GM18520 (cell line): ENCODE measurements around the gene TRIM41.
A peak's percentile ranks its signal among the peaks of the same experiment; 100 is the strongest.
"Not testable (repeated sequence)": the region's sequence is repeated elsewhere in the genome, so short reads cannot be mapped to it uniquely, and the experiment has no call there.

ENCODE experiments used
- ATAC-seq: cut with Tn5 transposase; IDR thresholded peaks from one replicate; pipeline ENCODE4 v1.9.1; 2021; ENCODE audit not compliant: unreplicated experiment

TRIM41 gene

DNA sequence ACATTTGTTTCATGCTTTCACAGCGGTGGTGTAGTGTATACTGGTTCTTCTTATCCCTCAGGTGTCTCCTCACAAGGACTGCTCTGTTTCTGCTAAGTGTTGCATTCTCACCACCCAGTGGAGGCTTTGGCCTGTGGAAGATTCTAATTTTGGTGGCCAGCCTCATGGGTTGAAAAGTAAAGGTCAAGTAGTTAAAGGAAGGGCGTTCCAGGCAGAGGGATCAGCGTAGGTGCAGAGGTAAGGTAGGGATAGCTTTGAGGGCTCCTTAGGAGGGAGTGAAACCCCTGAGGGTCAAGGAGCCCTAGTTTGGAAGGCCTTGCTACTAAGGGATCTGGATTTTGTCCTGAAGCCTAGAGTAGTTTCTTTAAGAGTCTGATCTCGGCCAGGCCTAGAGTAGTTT is 25.2 kb downstream of the TRIM41 start:
- no peak for ATAC-seq

DNA sequence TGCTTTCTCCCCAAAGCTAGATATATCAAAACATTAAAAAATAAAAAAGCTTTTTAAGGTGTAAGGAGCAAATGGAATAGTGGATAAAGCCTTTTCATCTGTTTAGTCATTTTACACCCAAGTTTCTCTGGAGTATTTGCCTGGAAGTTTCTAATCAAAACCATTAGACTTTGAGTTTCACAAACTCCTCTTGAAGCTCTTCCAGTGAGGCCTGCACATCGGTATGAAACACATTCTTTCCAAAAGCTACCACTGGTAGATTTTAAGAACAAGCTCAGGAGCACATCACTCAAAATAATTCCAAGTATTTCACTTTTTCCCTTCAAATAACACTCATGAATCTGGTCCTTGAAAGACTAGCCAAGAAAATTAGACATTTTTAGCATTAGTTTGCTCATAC is 32.2 kb downstream of the TRIM41 start:
- no peak for ATAC-seq

DNA sequence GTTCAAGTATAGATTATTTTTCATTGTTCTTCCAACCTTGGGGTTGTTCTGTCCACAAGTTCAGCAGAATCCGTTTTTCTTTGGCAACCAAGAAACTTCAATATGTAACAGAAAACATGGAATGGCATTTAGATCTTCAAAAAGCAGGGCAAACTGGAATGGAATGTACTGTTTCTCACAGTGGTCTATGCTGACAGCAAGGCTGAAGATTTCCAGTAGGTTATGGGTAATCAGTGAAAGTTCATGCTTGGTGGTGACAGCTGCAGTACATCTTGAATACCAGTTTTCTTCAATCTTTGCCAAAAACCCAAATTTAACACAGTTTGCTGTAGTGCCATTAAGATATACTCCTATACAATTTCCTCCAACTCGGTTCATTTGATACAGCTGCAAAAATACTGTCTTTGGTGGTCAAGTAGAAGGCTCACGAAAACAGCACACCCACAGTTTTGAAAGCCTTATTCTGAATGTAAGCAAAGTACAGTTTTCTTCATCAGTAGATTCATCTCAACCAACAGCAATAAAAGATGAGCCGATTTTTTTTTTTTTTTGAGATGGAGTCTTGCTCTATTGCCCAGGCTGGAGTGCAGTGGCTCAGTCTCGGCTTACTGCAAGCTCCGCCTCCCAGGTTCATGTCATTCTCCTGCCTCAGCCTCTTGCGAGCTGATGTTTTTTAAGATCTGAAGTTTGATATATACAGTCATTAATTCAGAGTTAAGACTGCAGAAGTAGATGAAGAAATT is 32.9 kb downstream of the TRIM41 start:
- no peak for ATAC-seq

DNA sequence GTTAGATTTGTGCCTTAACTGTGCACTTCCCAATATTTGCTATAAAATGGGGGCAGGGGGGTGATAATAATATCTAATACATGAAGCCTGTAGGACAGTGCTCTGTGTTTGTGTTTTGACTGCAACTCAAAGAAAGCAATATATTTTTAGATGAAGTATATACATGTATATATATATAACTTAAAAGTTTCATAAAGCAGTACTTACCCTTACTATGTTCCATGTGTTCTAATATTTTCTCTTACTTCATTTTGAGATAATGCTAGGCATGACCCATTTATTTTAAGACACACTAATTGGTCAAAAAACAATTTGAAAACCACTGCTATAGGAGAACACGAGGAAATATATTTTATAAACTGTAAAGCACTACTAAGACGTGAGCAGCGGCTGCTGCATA is 35.5 kb downstream of the TRIM41 start:
- ATAC-seq = no peak

DNA sequence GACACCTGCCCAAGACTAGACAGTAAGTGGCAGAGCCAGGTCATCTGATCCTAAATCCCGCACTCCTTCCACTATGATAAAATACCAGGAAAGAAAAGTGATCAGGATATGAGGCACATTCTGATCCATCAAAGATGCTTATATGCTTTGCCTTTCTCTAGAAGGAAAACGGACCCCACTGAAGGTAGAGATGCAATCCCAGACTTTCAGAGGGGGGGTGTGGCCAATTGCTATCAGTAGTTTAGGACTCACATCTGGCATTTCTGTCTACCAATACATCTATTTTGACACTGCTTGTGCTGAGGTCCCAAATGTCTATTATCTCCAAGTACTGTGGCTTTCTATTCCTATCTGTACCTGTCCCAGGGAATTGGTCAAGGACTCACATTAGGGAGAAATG is 36.2 kb downstream of the TRIM41 start:
- no peak for ATAC-seq

DNA sequence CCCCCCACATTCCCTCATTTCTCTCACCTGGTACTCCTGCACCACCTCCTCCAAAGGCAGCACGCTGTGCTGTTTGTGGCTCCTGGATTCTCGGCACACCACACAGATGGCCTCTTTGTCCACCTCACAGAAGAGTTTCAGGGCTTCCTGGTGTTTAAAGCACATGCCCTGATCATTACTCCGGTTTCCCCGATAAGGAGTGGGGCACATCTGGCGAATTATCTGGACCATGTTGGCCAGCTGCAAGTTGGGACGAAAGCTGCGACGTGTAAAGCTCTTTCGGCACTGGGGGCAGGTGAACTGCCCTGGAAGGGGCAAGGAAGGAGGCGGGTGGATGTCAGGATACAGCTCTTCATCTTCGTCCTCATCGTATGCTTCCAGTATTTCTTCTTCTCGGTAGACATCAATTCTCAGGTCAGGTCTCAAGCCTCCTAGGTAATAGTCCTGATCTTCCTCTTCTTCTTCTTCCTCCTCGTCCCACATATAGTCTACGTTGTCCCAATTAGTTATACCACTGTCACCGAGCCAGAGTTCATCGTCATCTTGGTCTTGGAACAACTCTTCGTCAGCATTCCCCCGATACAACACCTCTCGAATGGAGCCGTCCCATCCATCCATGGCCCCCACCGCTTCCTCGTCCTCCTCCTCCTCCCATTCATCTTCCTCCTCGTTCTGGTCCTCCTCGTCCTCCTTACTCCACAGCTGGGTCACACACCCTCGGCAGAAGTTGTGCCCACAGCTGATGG is 37.1 kb downstream of the TRIM41 start:
- no peak for ATAC-seq

DNA sequence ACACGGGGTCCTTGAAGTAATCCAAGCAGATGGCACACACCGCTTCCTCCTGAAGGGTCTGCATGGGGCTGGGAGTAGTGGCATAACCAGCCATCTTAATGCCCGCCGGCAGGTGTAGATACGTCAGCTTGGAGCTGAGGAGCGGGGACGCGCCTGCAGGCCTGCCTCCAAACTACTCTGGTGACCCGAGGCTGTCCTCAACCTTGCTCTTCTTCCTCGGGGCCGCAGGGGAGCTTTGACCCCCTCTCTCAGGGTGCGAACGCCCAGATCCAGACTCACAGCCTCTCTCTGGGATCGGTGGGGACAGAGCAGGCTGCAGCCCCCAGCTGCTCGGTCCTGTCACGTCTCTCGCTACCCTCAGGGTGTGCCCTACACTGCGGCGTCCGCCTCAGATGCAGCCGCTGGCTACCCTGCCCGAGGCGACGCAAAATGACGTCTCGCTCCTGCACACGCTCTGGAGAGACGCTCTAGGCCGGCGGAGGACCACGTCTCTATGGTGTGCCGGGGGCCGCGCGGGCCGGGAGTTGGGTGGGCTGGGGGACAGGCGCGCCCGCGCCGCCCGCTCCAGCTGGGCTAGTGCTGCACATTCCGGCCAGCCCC is 37.7 kb downstream of the TRIM41 start, which contains the start of gene TRIM52:
TRIM52 (minus strand) TSS at position 424 of the 600 bp plus-strand sequence; CDS start at position 94, 330 bp downstream.
- peak; percentile 74 for ATAC-seq

DNA sequence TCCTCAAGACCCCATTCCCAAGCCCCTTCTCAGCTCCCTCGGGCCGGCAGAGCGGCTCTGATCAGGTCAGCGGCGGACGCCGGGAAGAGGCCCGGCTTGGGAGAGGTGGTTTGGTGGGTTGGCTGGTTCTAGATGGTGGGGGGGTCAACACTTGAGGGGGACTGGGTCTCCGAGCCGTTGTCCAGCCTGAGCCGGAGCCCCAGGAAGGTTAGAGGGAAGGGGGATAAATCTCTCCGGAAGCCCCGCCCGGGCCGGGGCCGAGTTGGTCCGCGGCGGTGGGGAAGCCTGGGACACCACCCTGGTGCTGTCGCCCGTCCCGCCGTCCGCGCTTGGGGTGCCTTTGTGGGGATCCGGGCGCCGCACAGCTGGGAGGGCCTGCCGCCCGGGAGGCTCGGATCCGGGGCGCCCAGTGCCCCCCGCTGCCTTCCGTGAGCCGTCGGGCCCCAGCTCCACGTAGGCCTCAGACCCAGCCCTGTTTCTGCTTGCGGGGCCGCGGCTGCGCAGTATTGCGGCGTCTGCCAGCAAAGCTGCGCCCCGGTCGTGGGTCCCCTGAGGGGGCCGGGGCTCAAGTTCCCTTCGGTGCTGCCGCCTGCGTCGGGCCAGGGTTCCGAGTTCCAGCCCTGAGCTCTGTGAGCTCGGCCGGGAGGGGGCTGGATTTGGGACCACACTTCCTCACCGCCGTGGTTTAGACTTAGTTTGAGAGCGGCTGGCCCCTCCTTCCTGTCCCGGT is 38.4 kb downstream of the TRIM41 start:
- peak; percentile 29 for ATAC-seq

DNA sequence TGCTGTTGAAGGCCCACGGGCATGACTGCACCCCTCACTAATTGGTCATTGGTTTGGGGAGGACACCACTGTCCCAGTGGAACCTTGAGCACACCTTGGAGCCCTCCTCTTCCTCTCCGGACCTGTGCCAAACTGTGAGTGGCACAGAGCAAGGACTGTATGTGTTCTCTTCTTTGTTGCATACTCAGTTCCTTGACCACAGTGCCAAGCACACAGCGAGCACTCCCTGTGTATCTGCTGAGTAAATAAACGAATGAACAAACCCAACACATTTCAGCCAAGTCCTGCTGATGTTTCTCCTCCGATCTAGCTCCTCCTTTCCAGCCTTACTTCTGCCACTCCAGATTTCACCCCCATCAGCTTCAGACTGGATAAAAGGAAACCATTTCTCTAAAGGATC is 40.6 kb downstream of the TRIM41 start:
- ATAC-seq = no peak

DNA sequence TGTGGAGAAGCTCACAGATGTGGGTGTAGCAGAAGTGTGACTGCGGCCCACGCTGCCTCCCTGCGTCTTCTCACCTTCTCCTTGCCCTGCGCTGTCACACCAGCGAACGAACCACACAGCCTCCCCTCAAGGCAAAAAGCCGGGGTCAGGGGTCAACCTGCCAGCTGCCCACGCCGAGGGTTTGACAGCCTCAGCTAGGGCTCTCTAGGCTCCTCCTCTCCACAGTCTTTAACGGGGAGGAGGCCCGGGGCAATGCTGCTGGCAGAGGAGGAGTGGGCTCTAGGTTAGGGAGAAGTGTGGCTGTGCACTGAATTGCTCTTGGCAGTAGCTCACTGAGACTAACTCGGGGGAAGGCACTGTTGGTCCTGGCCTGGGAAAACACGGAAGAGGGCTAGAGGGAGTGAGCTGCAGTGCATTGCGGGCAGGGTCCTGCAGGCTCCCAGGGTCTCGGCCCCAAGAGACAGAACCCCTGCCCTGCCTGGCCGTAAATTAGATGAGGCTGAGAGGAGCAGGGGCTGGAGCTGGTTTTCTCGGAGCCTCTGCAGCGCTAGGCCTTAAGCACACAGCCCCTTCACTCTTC is 42.1 kb downstream of the TRIM41 start:
- ATAC-seq = no peak

DNA sequence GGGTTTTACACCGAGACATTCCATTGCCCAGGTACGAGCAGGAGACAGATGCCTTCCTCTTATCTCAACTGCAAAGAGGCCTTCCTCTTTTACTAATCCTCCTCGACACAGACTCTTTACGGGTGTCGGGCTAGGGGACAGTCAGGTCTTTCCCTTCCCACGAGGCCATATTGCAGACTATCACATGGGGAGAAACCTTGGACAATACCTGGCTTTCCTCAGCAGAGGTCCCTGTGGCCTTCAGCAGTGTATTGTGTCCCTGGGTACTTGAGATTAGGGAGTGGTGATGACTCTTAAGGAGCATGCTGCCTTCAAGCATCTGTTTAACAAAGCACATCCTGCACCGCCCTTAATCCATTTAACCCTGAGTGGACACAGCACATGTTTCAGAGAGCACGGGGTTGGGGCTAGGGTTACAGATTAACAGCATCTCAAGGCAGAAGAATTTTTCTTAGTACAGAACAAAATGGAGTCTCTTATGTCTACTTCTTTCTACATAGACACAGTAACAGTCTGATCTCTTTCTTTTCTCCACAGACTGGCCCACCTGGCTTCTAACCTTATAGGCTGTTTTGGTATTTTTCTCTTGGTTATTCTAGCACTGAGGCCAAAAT is 44.3 kb downstream of the TRIM41 start:
- not testable (repeated sequence) for ATAC-seq

DNA sequence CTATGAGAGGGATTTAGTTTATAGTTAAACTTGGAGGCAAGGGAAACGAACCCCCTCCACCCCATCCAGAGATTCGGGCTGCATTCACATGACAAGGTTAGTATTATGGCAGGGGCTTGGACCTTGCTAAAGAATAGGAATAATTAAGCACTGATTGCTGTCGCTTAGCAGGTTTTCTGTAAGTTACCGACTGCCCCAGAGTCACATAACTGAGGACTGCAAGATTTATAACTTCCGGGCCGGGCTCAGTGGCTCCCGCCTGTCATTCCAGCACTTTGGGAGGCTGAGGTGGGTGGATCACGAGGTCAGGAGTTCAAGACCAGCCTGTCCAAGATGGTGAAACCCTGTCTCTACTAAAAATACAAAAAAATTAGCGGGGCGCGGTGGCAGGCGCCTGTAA is 44.8 kb downstream of the TRIM41 start:
- not testable (repeated sequence) for ATAC-seq

DNA sequence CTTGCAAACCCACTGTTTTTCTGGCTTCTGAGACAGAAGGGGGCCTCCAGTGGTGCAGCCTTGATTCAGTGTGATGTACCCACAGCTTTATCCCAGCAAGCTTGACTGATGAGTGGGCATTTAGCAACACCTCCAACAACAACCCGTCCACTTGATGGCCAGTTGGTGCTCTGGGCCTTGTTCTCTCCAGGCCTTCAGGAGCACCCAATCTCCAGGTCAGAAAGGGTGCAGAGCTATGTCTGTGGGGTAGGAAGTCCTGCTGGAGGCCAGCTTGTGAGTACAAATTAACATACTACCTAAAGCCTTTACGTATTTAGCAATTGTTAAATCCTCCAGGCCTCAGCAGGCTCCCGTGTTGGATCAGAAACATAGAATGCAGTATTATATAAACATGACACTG is 48.0 kb downstream of the TRIM41 start:
- ATAC-seq = no peak

DNA sequence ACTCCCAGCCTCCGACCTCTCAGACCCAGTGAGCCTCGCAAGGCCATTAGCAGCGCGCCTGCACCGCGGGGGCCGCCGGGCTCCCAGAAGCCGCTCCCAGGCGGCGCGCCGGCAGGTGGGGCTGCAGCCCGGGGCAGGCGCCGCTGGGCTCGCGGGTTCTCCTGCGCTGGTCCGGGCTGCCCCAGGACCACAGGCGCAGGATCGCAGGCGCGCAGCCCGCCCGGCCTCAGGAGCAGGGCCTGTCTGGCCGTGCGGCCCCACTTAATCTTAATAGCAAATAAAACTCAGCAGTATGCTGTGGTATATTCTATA is 50.3 kb downstream of the TRIM41 start:
- ATAC-seq = not testable (repeated sequence)

DNA sequence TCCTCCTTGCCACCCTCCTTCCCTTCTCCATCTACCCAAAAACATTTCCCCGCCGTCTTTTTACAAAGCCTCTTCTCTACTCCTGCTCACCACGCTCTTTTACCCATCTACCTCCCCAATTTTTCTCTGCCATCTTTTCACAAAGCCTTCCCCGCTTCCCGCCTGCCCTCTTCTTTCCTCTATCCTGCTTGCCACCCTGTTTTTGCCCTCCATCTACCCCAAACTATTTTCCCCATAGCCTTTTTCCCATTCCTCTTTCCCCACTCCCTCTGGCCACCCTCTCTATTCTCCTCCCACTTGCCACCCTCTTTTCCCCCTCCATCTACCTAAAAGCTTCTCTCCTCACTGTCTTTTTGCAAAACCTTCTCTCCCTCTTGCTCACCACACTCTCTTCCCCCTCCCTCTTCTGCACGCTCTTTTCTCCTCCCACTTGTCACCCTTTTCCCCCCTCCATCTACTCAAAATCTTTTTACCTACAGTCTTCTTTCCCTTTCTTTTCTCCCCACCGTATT is 57.2 kb downstream of the TRIM41 start:
- no peak for ATAC-seq

DNA sequence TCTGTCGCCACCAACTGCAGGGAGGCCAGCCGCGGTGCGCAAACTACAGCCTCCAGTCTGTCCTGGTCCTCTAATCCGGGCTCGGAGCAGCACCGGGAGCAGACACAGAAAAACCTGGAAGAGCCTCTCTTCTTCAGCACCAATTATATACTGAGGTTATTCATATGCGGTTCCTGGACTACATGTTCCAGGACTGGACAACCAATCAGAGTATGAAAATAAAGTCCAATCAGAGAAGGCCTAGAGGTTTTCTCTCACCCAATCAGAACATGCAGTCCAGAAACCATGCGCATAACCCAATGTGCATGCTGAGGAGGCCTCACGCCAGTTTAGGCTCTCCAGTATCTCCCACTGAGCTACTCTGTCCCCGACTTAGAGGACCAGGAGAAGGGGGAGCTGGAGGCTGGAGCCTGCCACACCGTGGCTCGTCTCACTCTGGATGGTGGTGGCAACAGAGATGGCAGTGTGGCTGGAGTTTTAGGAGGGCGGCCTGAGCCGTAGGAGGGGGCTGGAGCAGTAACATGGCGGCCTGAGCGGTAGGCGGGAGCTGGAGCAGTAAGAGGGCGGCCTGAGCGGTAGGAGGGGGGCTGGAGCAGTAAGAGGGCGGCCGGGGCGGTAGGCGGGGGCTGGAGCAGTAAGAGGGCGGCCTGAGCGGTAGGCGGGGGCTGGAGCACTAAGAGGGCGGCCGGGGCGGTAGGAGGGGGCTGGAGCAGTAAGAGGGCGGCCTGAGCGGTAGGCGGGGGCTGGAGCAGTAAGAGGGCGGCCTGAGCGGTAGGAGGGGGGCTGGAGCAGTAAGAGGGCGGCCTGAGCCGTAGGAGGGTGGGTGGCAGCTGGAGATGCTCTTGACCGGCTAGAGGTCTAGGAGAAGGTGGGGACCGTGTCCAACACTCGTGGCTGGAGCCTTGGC is 58.2 kb downstream of the TRIM41 start:
- ATAC-seq = no peak

DNA sequence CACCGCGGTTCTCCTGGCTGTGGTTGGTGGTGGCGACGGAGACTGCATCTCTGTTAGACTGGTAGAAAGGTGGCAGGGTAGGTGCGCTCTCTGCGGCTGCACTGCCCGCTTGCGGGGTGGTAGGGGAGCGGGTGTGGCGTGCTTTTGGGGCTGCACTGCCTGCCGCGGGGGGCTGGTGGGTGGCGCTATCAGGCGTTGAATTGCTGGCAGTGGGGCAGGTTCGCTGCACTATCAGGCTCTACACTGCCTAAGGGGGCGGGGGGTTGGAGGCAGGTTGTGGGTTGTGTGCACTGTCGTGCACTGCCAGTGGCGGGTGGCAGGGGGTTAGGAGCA is 58.9 kb downstream of the TRIM41 start:
- ATAC-seq = no peak

DNA sequence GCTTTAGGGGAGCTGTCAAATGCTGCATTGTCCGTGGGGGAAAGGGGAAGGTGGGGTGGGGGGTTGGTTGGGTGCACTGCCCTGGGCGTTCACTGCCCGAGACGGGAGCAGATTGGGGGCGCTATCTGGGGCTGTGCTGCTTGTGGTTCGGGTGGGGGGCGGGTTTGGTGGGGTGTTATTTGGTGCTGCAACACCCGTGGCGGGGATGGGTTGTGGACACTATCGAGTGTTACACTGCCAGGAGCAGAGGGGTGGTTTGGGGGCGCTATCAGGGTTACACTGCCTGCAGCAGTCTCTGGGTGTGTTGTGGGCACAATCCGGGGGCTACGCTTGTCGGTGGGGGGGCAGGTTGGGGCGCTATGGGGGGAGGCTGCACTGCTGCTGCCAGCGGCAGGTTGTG is 59.3 kb downstream of the TRIM41 start:
- ATAC-seq = not testable (repeated sequence)

DNA sequence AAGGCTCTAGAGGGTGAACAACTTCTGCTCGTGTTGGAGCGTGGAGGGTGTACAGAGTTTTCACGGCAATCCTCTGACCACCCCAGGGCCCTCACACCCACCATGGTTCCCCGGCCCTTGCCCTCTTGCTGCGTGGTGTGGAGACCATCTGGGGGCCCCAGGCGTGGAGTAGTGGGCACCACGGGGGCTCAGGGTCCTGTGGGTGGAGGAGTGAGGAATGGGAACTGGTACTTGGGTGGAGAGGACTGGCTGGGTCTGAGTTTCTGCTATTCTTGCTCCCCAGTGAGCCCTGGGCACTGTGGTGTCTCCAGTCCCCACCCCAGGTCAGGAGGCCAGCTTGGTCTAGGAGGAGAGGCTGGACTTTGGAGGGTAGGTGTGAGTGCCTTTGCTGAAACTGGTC is 59.8 kb downstream of the TRIM41 start:
- no peak for ATAC-seq

DNA sequence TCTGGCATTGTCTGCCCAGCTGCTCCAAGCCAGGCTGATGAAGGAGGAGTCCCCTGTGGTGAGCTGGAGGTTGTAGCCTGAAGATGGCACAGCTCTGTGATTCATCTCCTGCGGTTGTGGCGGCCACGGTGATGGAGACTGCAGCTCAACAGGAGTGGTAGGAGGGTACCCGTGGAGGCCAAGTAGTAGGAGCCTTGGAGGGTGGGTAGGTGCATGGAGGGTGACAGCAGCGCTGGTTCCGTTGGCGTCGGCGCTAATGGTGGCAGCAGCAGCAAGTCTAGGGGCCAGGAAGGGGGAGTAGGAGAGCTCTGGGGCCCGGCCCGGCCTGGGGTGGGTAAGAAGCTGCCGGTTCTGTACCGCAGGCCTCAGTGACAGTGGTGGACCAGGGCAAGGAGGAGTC is 60.3 kb downstream of the TRIM41 start:
- ATAC-seq = no peak
